PC-3 (cell line): Measurements from ENCODE around the gene S100A4. TPM values are rescaled to one million over a fixed set of nuclear protein-coding genes. Genes with fewer than 3 reads are reported as not detected.

ENCODE experiments used
- ATAC-seq: fragments of 200-7000 bp; cut with Tn5 transposase; 2 replicates; pipeline ENCODE4 v1.9.1; 2020; ENCODE audit warnings: mild to moderate bottlenecking, moderate library complexity
- BruUV-seq: library from RNA; stranded (reverse); fragments of 400-500 nt; replicated peaks from 2 replicates; lab custom pipeline; 2021; lab: Mats Ljungman, UMichigan
- CTCF ChIA-PET: fragments of 300-600 bp; sonication (Branson Sonifier 250); formaldehyde crosslinking; loops from one replicate; lab custom pipeline; 2022; ENCODE audit warnings: antibody characterized with exemption; lab: Charles Lee
- POLR2A ChIA-PET: fragments of 300-600 bp; sonication (Branson Sonifier 250); formaldehyde crosslinking; loops from one replicate; lab custom pipeline; 2022; ENCODE audit warnings: antibody characterized with exemption; ENCODE audit not compliant: unreplicated experiment; lab: Charles Lee
- DNase-seq: peaks from one replicate; pipeline ENCODE4 v3.0.0-alpha.2; 2015
- H2AFZ ChIP-seq: fragments of 300-600 bp; sonication (generic); 2 replicates; pipeline ENCODE4 v1.6.0; 2016; ENCODE audit warnings: antibody characterized with exemption, low read length
- H3F3A ChIP-seq: fragments of 300-600 bp; sonication (generic); one replicate; pipeline ENCODE4 v1.6.0; 2017; ENCODE audit warnings: antibody characterized with exemption, low read length, control low read depth, mild to moderate bottlenecking; ENCODE audit not compliant: unreplicated experiment
- H3K27ac ChIP-seq: fragments of 300-600 bp; sonication (generic); 2 replicates; pipeline ENCODE4 v1.5.1; 2016; ENCODE audit warnings: mild to moderate bottlenecking, low read length
- H3K27me3 ChIP-seq: fragments of 300-600 bp; sonication (generic); 2 replicates; pipeline ENCODE4 v1.6.1; 2016; ENCODE audit warnings: low read length, mixed read lengths
- H3K36me3 ChIP-seq: fragments of 300-600 bp; sonication (generic); 2 replicates; pipeline ENCODE4 v1.6.1; 2016; ENCODE audit warnings: low read depth, mixed run types, low read length, mixed read lengths
- H3K4me1 ChIP-seq: fragments of 300-600 bp; sonication (generic); 2 replicates; pipeline ENCODE4 v1.5.1; 2016; ENCODE audit warnings: low read length; ENCODE audit not compliant: insufficient read depth
- H3K4me2 ChIP-seq: fragments of 300-600 bp; sonication (generic); 2 replicates; pipeline ENCODE4 v1.6.0; 2016; ENCODE audit warnings: low read length
- H3K4me3 ChIP-seq: fragments of 300-600 bp; sonication (generic); 2 replicates; pipeline ENCODE4 v1.5.1; 2016; ENCODE audit warnings: mild to moderate bottlenecking, low read length, mixed read lengths
- H3K79me2 ChIP-seq: fragments of 300-600 bp; sonication (generic); 2 replicates; pipeline ENCODE4 v1.6.1; 2017; ENCODE audit warnings: low read length, mixed read lengths
- H3K9ac ChIP-seq: fragments of 300-600 bp; sonication (generic); 2 replicates; pipeline ENCODE4 v1.6.0; 2016; ENCODE audit warnings: mild to moderate bottlenecking, low read length
- H3K9me2 ChIP-seq: fragments of 300-600 bp; sonication (generic); replicated peaks from 2 replicates; pipeline ENCODE4 v1.6.1; 2016; ENCODE audit warnings: mixed run types, low read length, mixed read lengths
- H3K9me3 ChIP-seq: fragments of 300-600 bp; sonication (generic); 2 replicates; pipeline ENCODE4 v1.6.1; 2016; ENCODE audit warnings: low read length, mixed read lengths
- H4K20me1 ChIP-seq: fragments of 300-600 bp; sonication (generic); 2 replicates; pipeline ENCODE4 v1.6.1; 2016; ENCODE audit warnings: low read length, mixed read lengths
- CTCF ChIP-seq: fragments of 300-600 bp; sonication (generic); conservative IDR thresholded peaks from 2 replicates; pipeline ENCODE4 v1.5.1; 2017; ENCODE audit warnings: antibody characterized with exemption, low read depth, mild to moderate bottlenecking, low read length
- EZH2 ChIP-seq: fragments of 300-600 bp; sonication (generic); IDR thresholded peaks from one replicate; pipeline ENCODE4 v1.6.1; 2017; ENCODE audit warnings: antibody characterized with exemption, mild to moderate bottlenecking, low read length; ENCODE audit not compliant: unreplicated experiment
- EZH2phosphoT487 ChIP-seq: fragments of 300-600 bp; sonication (generic); IDR thresholded peaks from 2 replicates; pipeline ENCODE4 v1.6.1; 2018; ENCODE audit warnings: mild to moderate bottlenecking, antibody characterized with exemption, low read length, borderline replicate concordance
- intact Hi-C: fragments of 100-400 bp; cut with micrococcal nuclease; formaldehyde crosslinking; loops from 2 replicates; pipeline ENCODE4 v1.9.0; 2023
- total RNA-seq: library from RNA; depleted of rRNA; stranded (reverse); fragments of >200 nt; gene quantifications from 2 replicates; pipeline ENCODE4 v1.2.3, GENCODE V29; 2014

S100A4 gene
- total RNA-seq, 1 experiment from 2014 or later = 55.8 TPM

- Histone ChIP-seq H3K9ac (no peak overlapping the region), H3F3A (no peaks in the 10 kb centered on the region), H3K27me3 (no peaks in the 10 kb centered on the region), H3K36me3 (no peaks in the 10 kb centered on the region), H4K20me1 (no peaks in the 10 kb centered on the region), H3K4me1 (no peaks in the 10 kb centered on the region), H3K9me2 (no peaks in the 10 kb centered on the region), H3K9me3 (no peaks in the 10 kb centered on the region), H3K4me2 (no peak overlapping the region), H2AFZ (no peak overlapping the region), H3K4me3 (no peak overlapping the region), H3K79me2 (no peaks in the 10 kb centered on the region), H3K27ac (no peak overlapping the region)
- DNase-seq (no peak), ATAC-seq (no peak)
- ChIA-PET CTCF (no interaction called here), POLR2A (interaction anchor here (0.7 kb wide), 1 partner anchor 136 kb away, joined by 3 read pairs; no protein-coding TSS in a partner anchor)
- intact Hi-C loops = no loop called here
- TF ChIP-seq EZH2 (no peak), CTCF (no peak), EZH2phosphoT487 (no peak)
- no TSS peak for BruUV-seq
These were observed 46.9 kb downstream of the S100A4 start for GRCh38 chr1:153498746-153499145.

- ATAC-seq (no peak), DNase-seq (no peak)
- intact Hi-C loops = loop anchor here (1.0 kb wide), 2 partner anchors 30 to 143 kb away; no protein-coding TSS in a partner anchor
- Histone ChIP-seq H3K27me3 (no peaks in the 10 kb centered on the region), H3K27ac (no peak overlapping the region), H3K9me2 (no peaks in the 10 kb centered on the region), H3K79me2 (no peaks in the 10 kb centered on the region), H3K9me3 (no peaks in the 10 kb centered on the region), H3K9ac (no peak overlapping the region), H3K4me2 (no peak overlapping the region), H4K20me1 (no peaks in the 10 kb centered on the region), H2AFZ (no peak overlapping the region), H3F3A (no peaks in the 10 kb centered on the region), H3K4me1 (peaks cover 14% of the 10 kb centered on the region), H3K4me3 (no peak overlapping the region), H3K36me3 (no peaks in the 10 kb centered on the region)
- CTCF ChIA-PET = interaction anchor here (0.7 to 2.7 kb wide), 5 partner anchors 11 to 144 kb away, joined by 3 to 13 read pairs (median 5); no protein-coding TSS in a partner anchor
- no TSS peak for BruUV-seq
- TF ChIP-seq EZH2 (no peak), EZH2phosphoT487 (no peak), CTCF (no peak)
- POLR2A ChIA-PET = no interaction called here
These were observed 50.1 kb downstream of the S100A4 start for GRCh38 chr1:153495536-153495935.

- ChIA-PET CTCF (interaction anchor here (0.6 to 2.7 kb wide), 7 partner anchors 10 to 233 kb away, joined by 3 to 13 read pairs (median 5); partner anchors contain the start of gene INTS3), POLR2A (no interaction called here)
- Histone ChIP-seq H2AFZ (no peak overlapping the region), H3K27ac (no peak overlapping the region), H3K79me2 (no peaks in the 10 kb centered on the region), H3K9ac (no peak overlapping the region), H4K20me1 (no peaks in the 10 kb centered on the region), H3K27me3 (no peaks in the 10 kb centered on the region), H3F3A (no peaks in the 10 kb centered on the region), H3K9me2 (no peaks in the 10 kb centered on the region), H3K4me2 (no peak overlapping the region), H3K36me3 (no peaks in the 10 kb centered on the region), H3K9me3 (no peaks in the 10 kb centered on the region), H3K4me1 (peaks cover 18% of the 10 kb centered on the region), H3K4me3 (no peak overlapping the region)
- ATAC-seq (peak; percentile 43), DNase-seq (peak; percentile 88)
- no TSS peak for BruUV-seq
- intact Hi-C loops = loop anchor here (1.0 kb wide), 2 partner anchors 30 to 143 kb away; no protein-coding TSS in a partner anchor
- TF ChIP-seq EZH2 (no peak), EZH2phosphoT487 (no peak), CTCF (peak; percentile 98)
These were observed 50.5 kb downstream of the S100A4 start for GRCh38 chr1:153494976-153495535.
